SW480 (cell line): ENCODE results near the gene ZNF44.

ENCODE experiments used
- DNase-seq: peaks from one replicate; pipeline ENCODE4 v3.0.0-alpha.2; 2016; ENCODE audit warnings: low spot score

The ZNF44 gene

GRCh38 chr19:12261554-12261953 lies 33.1 kb downstream of the ZNF44 start:
- no peak for DNase-seq

GRCh38 chr19:12260861-12261260 lies 33.8 kb downstream of the ZNF44 start:
- DNase-seq = no peak

DNA sequence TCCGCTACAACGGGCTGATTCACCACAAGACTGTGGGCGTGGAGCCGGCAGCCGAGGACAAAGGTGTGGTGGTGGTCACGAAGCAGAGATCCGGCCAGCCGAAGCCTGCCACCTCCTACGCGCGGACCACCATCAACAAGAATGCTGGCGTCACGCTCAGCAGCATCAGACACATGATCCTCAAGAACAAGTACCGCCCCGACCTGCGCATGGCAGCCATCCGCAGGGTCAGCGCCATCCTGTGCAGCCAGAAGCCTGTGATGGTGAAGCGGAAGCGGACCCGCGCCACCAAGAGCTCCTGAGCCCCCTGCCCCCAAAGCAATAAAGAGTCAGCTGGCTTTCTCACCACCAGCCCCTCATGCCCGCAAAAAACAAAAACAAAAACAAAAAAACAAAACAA lies 34.4 kb downstream of the ZNF44 start:
- no peak for DNase-seq

DNA sequence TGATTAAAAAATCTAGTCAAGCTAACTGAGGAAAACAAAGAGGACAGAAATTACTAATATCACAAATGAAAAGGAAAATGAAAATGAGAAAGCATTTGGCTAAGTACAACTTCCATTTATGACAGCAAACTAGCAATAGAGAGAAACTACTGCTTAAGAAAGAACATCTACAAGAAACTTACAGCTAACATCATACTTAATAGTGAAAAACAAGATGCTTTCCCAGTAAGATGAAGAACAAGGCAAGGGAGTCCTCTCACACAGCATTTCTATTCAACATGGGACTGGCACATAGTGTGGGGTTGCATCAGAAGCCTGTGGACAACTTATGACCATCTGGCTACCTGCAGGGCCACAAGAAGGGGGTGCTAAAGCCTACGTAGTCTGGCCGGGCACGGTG lies 39.3 kb downstream of the ZNF44 start:
- DNase-seq = no peak

GRCh38 chr19:12247644-12248222 lies 47.0 kb downstream of the ZNF44 start:
- DNase-seq = no peak

- DNase-seq = no peak
Observed at GRCh38 chr19:12244370-12244769, 50.3 kb downstream of the ZNF44 start.

DNA sequence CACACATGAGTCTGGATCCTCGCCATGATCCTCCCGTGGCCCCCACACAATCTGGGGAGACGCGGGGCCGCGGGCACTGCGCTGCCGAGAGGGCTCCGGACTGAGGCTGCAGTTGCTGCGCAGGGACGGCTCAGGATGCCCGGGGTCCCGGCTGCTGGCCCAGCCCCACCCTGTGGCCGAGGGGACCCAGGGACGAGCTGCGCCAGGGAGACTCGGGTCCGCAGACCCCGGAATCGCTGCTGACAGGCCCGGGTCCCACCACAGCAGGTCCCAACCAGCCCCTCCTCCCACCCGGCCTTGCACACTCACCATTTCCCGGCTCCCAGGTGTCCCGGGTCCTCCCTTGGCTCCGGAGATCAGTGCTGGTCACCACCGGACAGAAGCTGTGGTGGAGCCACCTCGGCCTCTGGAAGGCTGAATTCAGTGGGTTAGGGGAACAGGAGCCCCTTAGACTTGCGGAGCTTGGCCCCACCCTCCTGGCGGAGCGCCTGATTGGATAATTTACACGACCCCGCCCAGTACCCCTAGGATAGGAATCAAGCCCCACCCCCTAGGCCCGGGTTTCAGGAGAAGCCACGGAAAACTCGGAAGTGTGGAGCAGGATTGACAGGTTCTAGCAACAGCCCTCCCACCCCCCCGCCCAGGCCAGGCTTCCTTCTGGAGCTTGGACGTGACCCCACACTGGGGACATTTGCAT lies 57.4 kb downstream of the ZNF44 start:
- DNase-seq = no peak

DNA sequence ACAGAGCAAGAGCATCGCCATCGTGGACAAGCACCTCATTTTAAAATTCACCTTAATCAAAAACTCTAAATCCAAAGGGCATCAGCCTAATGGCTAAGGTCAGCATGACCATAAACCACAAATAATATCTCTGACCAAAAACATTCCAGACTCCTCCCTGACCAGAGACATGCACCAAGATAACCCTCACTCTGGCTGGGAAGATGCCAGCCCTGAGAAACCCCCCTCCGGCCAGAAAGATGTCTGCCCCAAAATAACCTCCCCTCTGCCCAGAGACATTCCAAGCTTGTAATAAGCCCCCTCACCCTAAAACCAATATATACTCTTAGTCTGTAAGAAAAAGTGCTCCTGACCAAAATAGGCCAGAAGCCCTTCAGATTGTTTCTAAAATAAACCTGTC lies 61.7 kb downstream of the ZNF44 start:
- DNase-seq = no peak

- DNase-seq = no peak
Observed at GRCh38 chr19:12230751-12231733, 63.6 kb downstream of the ZNF44 start.

DNA sequence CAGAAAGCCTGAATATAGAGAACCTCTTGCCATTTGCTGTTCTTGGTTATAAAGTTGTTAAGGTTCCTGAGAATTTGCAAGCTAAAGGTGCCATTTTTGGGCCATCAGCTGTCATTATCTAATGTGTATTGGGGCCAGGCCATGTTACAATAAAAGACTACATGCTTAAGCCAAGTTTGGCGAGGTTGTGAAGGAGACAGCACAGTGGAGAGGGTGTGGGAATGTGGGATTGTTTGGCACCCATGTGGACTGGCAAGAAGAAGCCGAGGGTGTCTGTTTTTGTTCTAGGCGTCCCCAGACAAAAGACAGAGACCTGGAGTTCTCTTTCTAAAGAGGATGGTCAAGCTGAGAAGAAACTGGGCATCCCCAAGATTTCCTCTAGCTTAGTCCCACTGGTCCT lies 64.7 kb downstream of the ZNF44 start:
- no peak for DNase-seq

DNA sequence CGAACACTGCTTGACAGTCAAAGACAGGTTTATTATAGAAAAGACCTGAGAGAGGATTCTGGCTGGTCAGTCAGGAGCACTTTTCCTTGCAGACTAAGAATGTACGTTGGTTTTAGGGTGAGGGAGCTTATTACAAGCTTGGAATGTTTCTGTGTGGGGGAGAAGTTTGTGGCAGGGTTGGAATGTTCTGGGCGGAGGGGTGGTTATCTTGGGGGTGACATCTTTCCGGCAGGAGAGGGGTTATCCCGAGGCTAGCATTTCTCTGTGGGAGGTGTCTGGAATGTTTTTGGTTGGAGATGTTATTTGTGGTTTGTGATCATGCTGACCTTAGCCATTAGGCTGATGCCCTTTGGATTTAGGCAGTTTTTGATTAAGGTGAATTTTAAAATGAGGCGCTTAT lies 70.0 kb downstream of the ZNF44 start:
- DNase-seq = no peak

DNA sequence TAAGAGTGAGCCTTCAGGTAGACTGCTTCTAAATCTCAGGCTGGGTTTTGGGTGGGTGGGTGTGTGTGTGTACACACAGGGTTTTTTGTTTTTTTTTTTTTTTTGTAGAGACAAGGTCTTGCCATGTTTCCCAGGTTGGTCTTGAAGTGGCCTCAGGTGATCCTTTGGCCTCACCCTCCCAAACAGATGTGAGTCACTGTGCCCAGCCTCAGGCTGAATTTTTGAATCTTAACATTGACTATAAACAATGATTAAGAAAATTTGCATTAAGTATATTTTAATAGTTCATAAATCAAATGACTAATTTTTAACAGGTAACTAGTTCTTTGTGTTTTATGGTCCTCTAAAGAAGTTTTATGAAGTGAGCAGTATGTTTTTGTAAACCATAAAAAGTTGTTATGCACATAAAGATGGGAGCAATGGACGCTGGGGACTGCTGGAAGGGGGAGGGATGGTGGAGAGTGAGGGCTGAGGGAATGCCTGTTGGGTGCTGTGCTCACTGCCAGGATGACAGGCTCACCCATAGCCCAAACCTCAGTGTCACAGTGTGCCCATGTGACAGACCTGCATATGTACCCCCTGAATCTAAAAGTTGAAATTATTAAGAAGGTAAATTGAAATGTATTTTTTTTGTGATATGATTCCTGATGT lies 71.6 kb downstream of the ZNF44 start:
- no peak for DNase-seq
